Liver (tissue), 9 donors: ENCODE measurements around the gene TEX264. TPM values are rescaled to one million over a fixed set of nuclear protein-coding genes. Genes with fewer than 3 reads are reported as not detected.

Experiments
- DNase-seq: peaks from one replicate; pipeline ENCODE4 v3.0.0-alpha.2; 2017; ENCODE audit warnings: low spot score
- H3K27ac ChIP-seq, 2 donors: one replicate each; pipeline ENCODE4 v1.7.0; 2013; ENCODE audit warnings: inconsistent platforms in 2 of 2, low read length in 2 of 2, control low read depth in 1 of 2, low read depth in 1 of 2, mild to moderate bottlenecking in 1 of 2
- H3K27me3 ChIP-seq, 4 donors: one replicate each; pipeline versions ENCODE4 v1.6.1 to v1.7.0; 2013; ENCODE audit warnings: low read length in 3 of 4, inconsistent platforms in 1 of 4, mild to moderate bottlenecking in 1 of 4, moderate library complexity in 1 of 4; ENCODE audit not compliant: control insufficient read depth in 4 of 4, insufficient read depth in 4 of 4
- H3K36me3 ChIP-seq, 4 donors: one replicate each; pipeline versions ENCODE4 v1.6.1 to v1.7.0; 2013; ENCODE audit warnings: low read length in 3 of 4, mild to moderate bottlenecking in 3 of 4, low read depth in 1 of 4, moderate library complexity in 1 of 4; ENCODE audit not compliant: control insufficient read depth in 4 of 4, insufficient read depth in 3 of 4
- H3K4me1 ChIP-seq, 4 donors: one replicate each; pipeline versions ENCODE4 v1.6.1 to v1.7.0; 2013; ENCODE audit warnings: low read length in 3 of 4, mild to moderate bottlenecking in 3 of 4, moderate library complexity in 1 of 4; ENCODE audit not compliant: control insufficient read depth in 4 of 4, insufficient read depth in 4 of 4
- H3K4me3 ChIP-seq, 3 donors: one replicate each; pipeline versions ENCODE4 v1.6.1 to v1.7.0; 2013; ENCODE audit warnings: low read length in 3 of 3, control low read depth in 1 of 3, low read depth in 1 of 3, mild to moderate bottlenecking in 1 of 3
- H3K9ac ChIP-seq, 2 donors: one replicate each; pipeline ENCODE4 v1.7.0; 2013; ENCODE audit warnings: low read length in 2 of 2, mild to moderate bottlenecking in 2 of 2, moderate library complexity in 2 of 2, control low read depth in 1 of 2, low read depth in 1 of 2
- H3K9me3 ChIP-seq, 4 donors: one replicate each; pipeline versions ENCODE4 v1.6.1 to v1.7.0; 2013; ENCODE audit warnings: low read length in 3 of 4; ENCODE audit not compliant: control insufficient read depth in 4 of 4
- EGR1 ChIP-seq, 2 donors: IDR thresholded peaks; 2 replicates each; pipeline ENCODE4 v1.6.1; 2016 to 2018; ENCODE audit warnings: antibody characterized with exemption in 2 of 2, low read depth in 2 of 2
- FOXA1 ChIP-seq: IDR thresholded peaks from 2 replicates; pipeline ENCODE4 v1.6.1; 2016; ENCODE audit warnings: antibody characterized with exemption
- FOXA2 ChIP-seq: IDR thresholded peaks from 2 replicates; pipeline ENCODE4 v1.6.1; 2016; ENCODE audit warnings: antibody characterized with exemption
- GABPA ChIP-seq, 2 donors: IDR thresholded peaks in 1 of 2; conservative IDR thresholded peaks in 1 of 2; 2 replicates each; pipeline ENCODE4 v1.6.1; 2016; ENCODE audit warnings: antibody characterized with exemption in 2 of 2, mild to moderate bottlenecking in 1 of 2, moderate library complexity in 1 of 2
- HNF4A ChIP-seq, 2 donors: conservative IDR thresholded peaks; 2 replicates each; pipeline ENCODE4 v1.6.1; 2016; ENCODE audit warnings: antibody characterized with exemption in 2 of 2, mild to moderate bottlenecking in 2 of 2
- HNF4G ChIP-seq: IDR thresholded peaks from 2 replicates; pipeline ENCODE4 v1.6.1; 2016; ENCODE audit warnings: antibody characterized with exemption
- JUND ChIP-seq, 2 donors: IDR thresholded peaks; 2 replicates each; pipeline ENCODE4 v1.6.1; 2016; ENCODE audit warnings: antibody characterized with exemption in 2 of 2
- MAX ChIP-seq: IDR thresholded peaks from 2 replicates; pipeline ENCODE4 v1.6.1; 2016; ENCODE audit warnings: antibody characterized with exemption
- NR2F2 ChIP-seq: IDR thresholded peaks from 2 replicates; pipeline ENCODE4 v1.6.1; 2016; ENCODE audit warnings: antibody characterized with exemption
- RAD21 ChIP-seq, 2 donors: IDR thresholded peaks; 2 replicates each; pipeline ENCODE4 v1.6.1; 2016; ENCODE audit warnings: antibody characterized with exemption in 2 of 2, mild to moderate bottlenecking in 2 of 2
- REST ChIP-seq: IDR thresholded peaks from 2 replicates; pipeline ENCODE4 v1.6.1; 2016; ENCODE audit warnings: antibody characterized with exemption, mild to moderate bottlenecking
- RXRA ChIP-seq, 2 donors: IDR thresholded peaks; 2 replicates each; pipeline ENCODE4 v1.6.1; 2017 to 2018; ENCODE audit warnings: antibody characterized with exemption in 2 of 2, mild to moderate bottlenecking in 1 of 2
- SP1 ChIP-seq: IDR thresholded peaks from 2 replicates; pipeline ENCODE4 v1.6.1; 2018; ENCODE audit warnings: antibody characterized with exemption, mild to moderate bottlenecking
- TAF1 ChIP-seq: conservative IDR thresholded peaks from 2 replicates; pipeline ENCODE4 v1.6.1; 2016; ENCODE audit warnings: antibody characterized with exemption, mild to moderate bottlenecking
- YY1 ChIP-seq: IDR thresholded peaks from 2 replicates; pipeline ENCODE4 v1.6.1; 2016; ENCODE audit warnings: antibody characterized with exemption, mild to moderate bottlenecking
- ZBTB33 ChIP-seq: IDR thresholded peaks from 2 replicates; pipeline ENCODE4 v1.6.1; 2016; ENCODE audit warnings: antibody characterized with exemption
- WGBS: extraction: QIAGEN DNeasy Blood & Tissue Kit; methylation state at CpG from one replicate; pipeline ENCODE4 v1.1.7; 2013; 5-methylcytosine and 5-hydroxymethylcytosine counted together
- polyA plus RNA-seq, 2 donors: library from polyadenylated mRNA; stranded (reverse) in 1 of 2; unstranded in 1 of 2; fragments of 200-250 nt in 1 of 2; fragments of >200 nt in 1 of 2; fragmentation: Nextera tagmentation in 1 of 2; extraction: Ambion mirVana in 1 of 2; gene quantifications; one replicate each; pipeline versions ENCODE4 v1.2.1 to v1.2.3, GENCODE V29; 2013 to 2015
- total RNA-seq, 2 donors: library from RNA; depleted of rRNA; stranded (reverse); fragments of >200 nt; gene quantifications; one replicate each; pipeline ENCODE4 v1.2.3, GENCODE V29; 2014
- TF ChIP-seq, protein P1 (sequence below): fragments of 150-350 bp; IDR thresholded peaks from 2 replicates; pipeline ENCODE4 v1.5.1; 2017; ENCODE audit warnings: improper control_type of control experiment, low read depth, low read length; ENCODE audit not compliant: missing input control
- TF ChIP-seq, protein P2 (sequence below): IDR thresholded peaks from 2 replicates; pipeline ENCODE4 v1.6.1; 2016; ENCODE audit warnings: antibody characterized with exemption
- donor health status: healthy.
- donor health status: healthy.
- donor health status: healthy.
- donor health status: healthy.
- donor health status: healthy.

TEX264 gene
- total and polyA plus RNA-seq, 4 donors, result 21.2 to 48.4 (median 35.6) TPM

- no peak for TF ChIP-seq FOXA2
- no peak for TF ChIP-seq TAF1
- TF ChIP-seq, protein P1, sequence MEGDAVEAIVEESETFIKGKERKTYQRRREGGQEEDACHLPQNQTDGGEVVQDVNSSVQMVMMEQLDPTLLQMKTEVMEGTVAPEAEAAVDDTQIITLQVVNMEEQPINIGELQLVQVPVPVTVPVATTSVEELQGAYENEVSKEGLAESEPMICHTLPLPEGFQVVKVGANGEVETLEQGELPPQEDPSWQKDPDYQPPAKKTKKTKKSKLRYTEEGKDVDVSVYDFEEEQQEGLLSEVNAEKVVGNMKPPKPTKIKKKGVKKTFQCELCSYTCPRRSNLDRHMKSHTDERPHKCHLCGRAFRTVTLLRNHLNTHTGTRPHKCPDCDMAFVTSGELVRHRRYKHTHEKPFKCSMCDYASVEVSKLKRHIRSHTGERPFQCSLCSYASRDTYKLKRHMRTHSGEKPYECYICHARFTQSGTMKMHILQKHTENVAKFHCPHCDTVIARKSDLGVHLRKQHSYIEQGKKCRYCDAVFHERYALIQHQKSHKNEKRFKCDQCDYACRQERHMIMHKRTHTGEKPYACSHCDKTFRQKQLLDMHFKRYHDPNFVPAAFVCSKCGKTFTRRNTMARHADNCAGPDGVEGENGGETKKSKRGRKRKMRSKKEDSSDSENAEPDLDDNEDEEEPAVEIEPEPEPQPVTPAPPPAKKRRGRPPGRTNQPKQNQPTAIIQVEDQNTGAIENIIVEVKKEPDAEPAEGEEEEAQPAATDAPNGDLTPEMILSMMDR, result no peak
- no peak for TF ChIP-seq MAX
- TF ChIP-seq EGR1 (IDR thresholded peaks at IDR 0.05; ENCODE audit: low read depth in 2 of 2), result no peak
- no peak for TF ChIP-seq HNF4A (conservative IDR thresholded peaks at IDR 0.05)
- no peak for TF ChIP-seq ZBTB33
- no peak for TF ChIP-seq GABPA (IDR thresholded peaks at IDR 0.05 in 1 of 2, conservative IDR thresholded peaks at IDR 0.05 in 1 of 2)
- no peak for TF ChIP-seq YY1
- TF ChIP-seq JUND (IDR thresholded peaks at IDR 0.05), result no peak
- no peak for TF ChIP-seq HNF4G
- no peak for TF ChIP-seq REST
- TF ChIP-seq NR2F2, result no peak
- no peak for TF ChIP-seq SP1
- no peak for TF ChIP-seq RAD21 (IDR thresholded peaks at IDR 0.05)
- TF ChIP-seq, protein P2, sequence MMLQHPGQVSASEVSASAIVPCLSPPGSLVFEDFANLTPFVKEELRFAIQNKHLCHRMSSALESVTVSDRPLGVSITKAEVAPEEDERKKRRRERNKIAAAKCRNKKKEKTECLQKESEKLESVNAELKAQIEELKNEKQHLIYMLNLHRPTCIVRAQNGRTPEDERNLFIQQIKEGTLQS, result no peak
- no peak for TF ChIP-seq FOXA1
- no peak for TF ChIP-seq RXRA (IDR thresholded peaks at IDR 0.05)
- no peak overlapping the region for H3K9ac ChIP-seq
- no peak overlapping the region for H3K4me3 ChIP-seq
- H3K36me3 ChIP-seq, result peaks cover 0 to 26% (median 6%) of the 10 kb centered on the region in 4 donors
- H3K9me3 ChIP-seq, result no peaks in the 10 kb centered on the region
- H3K4me1 ChIP-seq, result peaks cover 2 to 18% (median 15%) of the 10 kb centered on the region in 4 donors
- no peak for DNase-seq
- no peak overlapping the region for H3K27ac ChIP-seq
- no peaks in the 10 kb centered on the region for H3K27me3 ChIP-seq
- WGBS, result 89% methylated on average over 7 of the region's 7 CpGs
Observed at GRCh38 chr3:51679777-51680176, 8.7 kb downstream of the TEX264 start.
